ENCODE data around the gene TRAT1.

DNA sequence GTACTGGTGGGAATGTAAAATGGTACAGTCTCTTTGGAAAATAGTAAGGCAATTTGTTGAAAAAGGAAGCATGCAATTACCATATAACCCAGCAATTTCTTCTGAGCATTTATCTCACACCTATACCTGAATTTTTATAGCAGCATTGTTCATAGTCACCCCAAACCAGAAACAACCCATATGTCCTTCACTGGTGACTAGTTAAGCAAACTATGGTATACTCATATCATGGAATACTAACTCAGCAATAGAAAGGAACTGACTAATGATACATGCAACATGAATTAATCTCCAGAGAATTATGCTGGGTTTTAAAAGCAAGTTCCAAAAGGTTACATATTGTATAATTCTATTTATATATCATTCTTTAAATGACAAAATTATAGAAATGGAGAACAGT lies 60.2 kb downstream of the TRAT1 start:
- TF ChIP-seq, protein P1, sequence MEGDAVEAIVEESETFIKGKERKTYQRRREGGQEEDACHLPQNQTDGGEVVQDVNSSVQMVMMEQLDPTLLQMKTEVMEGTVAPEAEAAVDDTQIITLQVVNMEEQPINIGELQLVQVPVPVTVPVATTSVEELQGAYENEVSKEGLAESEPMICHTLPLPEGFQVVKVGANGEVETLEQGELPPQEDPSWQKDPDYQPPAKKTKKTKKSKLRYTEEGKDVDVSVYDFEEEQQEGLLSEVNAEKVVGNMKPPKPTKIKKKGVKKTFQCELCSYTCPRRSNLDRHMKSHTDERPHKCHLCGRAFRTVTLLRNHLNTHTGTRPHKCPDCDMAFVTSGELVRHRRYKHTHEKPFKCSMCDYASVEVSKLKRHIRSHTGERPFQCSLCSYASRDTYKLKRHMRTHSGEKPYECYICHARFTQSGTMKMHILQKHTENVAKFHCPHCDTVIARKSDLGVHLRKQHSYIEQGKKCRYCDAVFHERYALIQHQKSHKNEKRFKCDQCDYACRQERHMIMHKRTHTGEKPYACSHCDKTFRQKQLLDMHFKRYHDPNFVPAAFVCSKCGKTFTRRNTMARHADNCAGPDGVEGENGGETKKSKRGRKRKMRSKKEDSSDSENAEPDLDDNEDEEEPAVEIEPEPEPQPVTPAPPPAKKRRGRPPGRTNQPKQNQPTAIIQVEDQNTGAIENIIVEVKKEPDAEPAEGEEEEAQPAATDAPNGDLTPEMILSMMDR (IDR thresholded peaks at IDR 0.05) = no peak
- no peak for TF ChIP-seq POLR2AphosphoS5 (IDR thresholded peaks at IDR 0.05; ENCODE audit: low read depth, low read length)
- TF ChIP-seq, protein P2, sequence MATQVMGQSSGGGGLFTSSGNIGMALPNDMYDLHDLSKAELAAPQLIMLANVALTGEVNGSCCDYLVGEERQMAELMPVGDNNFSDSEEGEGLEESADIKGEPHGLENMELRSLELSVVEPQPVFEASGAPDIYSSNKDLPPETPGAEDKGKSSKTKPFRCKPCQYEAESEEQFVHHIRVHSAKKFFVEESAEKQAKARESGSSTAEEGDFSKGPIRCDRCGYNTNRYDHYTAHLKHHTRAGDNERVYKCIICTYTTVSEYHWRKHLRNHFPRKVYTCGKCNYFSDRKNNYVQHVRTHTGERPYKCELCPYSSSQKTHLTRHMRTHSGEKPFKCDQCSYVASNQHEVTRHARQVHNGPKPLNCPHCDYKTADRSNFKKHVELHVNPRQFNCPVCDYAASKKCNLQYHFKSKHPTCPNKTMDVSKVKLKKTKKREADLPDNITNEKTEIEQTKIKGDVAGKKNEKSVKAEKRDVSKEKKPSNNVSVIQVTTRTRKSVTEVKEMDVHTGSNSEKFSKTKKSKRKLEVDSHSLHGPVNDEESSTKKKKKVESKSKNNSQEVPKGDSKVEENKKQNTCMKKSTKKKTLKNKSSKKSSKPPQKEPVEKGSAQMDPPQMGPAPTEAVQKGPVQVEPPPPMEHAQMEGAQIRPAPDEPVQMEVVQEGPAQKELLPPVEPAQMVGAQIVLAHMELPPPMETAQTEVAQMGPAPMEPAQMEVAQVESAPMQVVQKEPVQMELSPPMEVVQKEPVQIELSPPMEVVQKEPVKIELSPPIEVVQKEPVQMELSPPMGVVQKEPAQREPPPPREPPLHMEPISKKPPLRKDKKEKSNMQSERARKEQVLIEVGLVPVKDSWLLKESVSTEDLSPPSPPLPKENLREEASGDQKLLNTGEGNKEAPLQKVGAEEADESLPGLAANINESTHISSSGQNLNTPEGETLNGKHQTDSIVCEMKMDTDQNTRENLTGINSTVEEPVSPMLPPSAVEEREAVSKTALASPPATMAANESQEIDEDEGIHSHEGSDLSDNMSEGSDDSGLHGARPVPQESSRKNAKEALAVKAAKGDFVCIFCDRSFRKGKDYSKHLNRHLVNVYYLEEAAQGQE (IDR thresholded peaks at IDR 0.05; ENCODE audit: insufficient read depth in 1 of 2, low read depth in 2 of 2, low read length in 1 of 2) = no peak

Measured in Panc1 (cell line).